Fibroblast of the aortic adventitia (primary cell): ENCODE data around the gene KIAA1328. TPM values are rescaled to one million over a fixed set of nuclear protein-coding genes. Genes with fewer than 3 reads are reported as not detected.
"Not testable (repeated sequence)": the region's sequence is repeated elsewhere in the genome, so short reads cannot be mapped to it uniquely, and the experiment has no call there.

Experiments used
- DNase-seq: peaks from one replicate; pipeline ENCODE4 v3.0.0-alpha.2; 2010; ENCODE audit warnings: low read depth
- H3K4me3 ChIP-seq: 2 replicates; pipeline ENCODE4 v1.5.1; 2011; ENCODE audit warnings: low read depth, mild to moderate bottlenecking, control low read depth, low read length, moderate library complexity
- total RNA-seq: library from RNA; depleted of rRNA; stranded (reverse); fragments of >200 nt; gene quantifications from 2 replicates; pipeline ENCODE4 v1.2.3, GENCODE V29; 2012; ENCODE audit warnings: low replicate concordance
- TF ChIP-seq, protein P1 (sequence below): IDR thresholded peaks from 2 replicates; pipeline ENCODE4 v1.5.1; 2011; ENCODE audit warnings: mild to moderate bottlenecking, low read length, control low read depth, inconsistent platforms; ENCODE audit not compliant: insufficient read depth

KIAA1328 gene
- total RNA-seq, 1 donor = 13.6 TPM

DNA sequence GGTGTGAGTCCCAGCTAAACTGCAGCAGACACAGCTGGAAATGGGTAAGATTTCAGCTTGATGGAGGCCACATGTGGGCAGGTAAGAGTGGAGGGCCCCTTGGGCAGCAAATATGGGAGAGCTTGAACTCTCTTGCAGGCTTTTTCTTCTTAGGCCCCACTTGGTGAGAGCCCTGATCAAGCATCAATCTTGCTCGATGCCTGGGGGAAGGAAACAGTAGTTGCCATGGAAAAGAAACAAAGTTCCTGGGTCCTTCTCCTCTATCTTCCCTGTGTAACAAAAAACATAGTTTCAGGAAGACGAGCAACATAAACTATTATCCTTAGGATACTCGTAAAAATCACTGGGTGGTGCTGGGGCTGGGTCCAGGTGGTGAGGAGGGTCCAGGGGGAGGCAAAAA lies 42.9 kb downstream of the KIAA1328 start:
- TF ChIP-seq, protein P1, sequence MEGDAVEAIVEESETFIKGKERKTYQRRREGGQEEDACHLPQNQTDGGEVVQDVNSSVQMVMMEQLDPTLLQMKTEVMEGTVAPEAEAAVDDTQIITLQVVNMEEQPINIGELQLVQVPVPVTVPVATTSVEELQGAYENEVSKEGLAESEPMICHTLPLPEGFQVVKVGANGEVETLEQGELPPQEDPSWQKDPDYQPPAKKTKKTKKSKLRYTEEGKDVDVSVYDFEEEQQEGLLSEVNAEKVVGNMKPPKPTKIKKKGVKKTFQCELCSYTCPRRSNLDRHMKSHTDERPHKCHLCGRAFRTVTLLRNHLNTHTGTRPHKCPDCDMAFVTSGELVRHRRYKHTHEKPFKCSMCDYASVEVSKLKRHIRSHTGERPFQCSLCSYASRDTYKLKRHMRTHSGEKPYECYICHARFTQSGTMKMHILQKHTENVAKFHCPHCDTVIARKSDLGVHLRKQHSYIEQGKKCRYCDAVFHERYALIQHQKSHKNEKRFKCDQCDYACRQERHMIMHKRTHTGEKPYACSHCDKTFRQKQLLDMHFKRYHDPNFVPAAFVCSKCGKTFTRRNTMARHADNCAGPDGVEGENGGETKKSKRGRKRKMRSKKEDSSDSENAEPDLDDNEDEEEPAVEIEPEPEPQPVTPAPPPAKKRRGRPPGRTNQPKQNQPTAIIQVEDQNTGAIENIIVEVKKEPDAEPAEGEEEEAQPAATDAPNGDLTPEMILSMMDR = no peak
- no peak for DNase-seq
- H3K4me3 ChIP-seq = no peak overlapping the region

DNA sequence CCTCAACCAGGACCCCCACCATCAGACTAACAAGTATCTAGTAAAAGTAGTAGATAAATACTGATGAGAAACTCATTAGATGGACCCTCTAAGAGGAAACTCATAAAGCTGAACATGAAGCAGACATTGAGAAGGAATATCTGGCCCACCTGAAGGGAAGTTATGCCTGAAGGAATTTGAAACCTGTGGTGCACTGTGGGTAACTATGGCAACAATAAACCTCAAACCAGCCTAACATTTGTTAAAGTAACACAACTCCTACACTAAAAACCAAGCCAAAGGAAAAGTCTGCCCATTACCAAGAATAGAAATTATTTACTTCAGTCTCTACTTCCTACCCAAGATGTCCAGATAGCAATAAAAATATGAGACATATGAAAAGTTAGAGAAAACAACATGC lies 43.4 kb downstream of the KIAA1328 start:
- TF ChIP-seq, protein P1 = no peak
- H3K4me3 ChIP-seq = no peak overlapping the region
- no peak for DNase-seq

DNA sequence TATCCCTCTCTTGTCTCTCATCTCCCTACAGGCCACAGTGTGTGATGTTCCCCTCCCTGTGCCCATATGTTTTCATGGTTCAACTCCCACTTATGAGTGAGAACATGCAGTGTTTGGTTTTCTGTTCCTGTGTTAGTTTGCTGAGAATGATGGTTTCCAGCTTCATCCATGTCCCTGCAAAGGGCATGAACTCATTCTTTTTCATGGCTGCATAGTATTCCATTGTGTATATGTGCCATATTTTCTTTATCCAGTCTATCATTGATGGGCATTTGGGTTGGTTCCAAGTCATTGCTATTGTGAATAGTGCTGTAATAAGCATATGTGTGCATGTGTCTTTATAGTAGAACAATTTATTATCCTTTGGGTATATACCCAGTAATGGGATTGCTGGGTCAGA lies 44.9 kb downstream of the KIAA1328 start:
- DNase-seq, H3K4me3 ChIP-seq: not testable (repeated sequence)

DNA sequence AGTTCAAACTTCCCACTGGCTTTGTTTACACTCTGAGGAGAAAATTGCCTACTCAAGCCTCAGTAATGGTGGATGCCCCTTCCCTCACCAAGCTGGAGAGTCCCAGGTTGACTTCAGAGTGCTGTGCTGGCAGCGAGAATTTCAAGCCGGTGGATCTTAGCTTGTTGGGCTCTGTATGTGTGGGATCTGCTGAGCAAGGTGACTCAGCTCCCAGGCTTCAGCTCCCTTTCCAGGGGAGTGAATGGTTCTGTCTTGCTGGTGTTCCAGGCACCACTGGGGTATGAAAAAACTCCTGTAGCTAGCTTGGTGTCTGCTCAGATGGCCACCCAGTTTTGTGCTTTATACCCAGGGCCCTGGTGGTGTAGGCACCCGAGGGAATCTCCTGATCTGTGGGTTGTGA lies 50.9 kb downstream of the KIAA1328 start:
- not testable (repeated sequence) for H3K4me3 ChIP-seq, DNase-seq

DNA sequence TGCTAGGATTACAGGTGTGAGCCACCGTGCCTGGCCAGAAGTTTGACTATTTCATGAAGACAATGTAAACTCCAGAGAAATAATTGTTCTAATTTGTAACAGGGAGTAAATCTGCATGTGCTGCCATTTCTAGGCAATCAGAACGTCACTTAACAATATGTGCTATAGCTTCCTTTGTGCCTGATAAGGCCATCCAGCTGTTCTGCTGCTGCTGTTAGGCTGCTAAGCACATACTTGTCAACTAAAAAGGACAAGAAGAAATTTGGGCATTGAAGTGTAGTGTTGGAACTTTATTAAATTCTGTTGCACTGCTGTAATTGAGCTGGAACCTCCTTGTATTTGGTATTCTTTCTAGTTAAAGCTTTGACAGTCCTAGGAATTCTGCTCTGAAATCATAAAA lies 57.1 kb downstream of the KIAA1328 start:
- no peak overlapping the region for H3K4me3 ChIP-seq
- TF ChIP-seq, protein P1 = no peak
- DNase-seq = no peak

DNA sequence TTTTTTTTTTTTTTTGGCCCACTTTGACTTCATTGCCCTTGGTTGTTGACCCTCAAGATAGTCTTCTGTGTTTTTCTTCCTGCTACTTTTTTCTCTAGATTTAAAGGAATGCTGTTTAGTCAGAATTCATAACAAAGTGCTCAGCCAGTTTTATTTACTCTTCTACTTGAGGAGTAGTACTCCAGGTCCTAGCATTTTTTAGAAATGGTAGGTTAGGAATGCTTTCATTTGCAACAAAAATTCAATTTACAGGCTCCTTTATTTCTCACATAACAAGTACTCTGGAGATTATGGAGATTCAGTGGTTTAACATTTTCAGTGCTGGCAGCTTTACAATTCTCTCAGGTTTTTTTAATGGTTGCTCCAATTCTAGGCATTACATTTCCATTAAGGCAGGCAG lies 58.2 kb downstream of the KIAA1328 start:
- no peak overlapping the region for H3K4me3 ChIP-seq
- TF ChIP-seq, protein P1 = no peak
- DNase-seq = no peak

DNA sequence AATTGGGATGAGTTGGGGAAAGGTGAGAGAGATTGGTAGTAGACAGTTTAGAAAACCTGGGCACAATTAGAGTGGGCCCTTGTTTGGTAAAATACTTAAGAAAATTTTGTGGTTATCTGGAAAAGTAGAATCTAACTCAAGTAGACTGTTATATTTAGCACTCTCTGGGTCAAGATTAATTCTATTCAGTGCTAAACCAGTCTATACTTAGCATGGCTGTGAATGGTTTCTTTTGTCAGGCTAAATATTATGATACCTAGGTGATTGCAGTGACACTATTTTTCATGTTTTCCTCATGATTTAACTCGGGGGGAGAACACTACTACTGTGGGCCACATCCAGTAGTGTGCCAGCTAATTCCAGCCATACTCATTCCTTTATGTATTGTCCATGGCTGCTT lies 58.9 kb downstream of the KIAA1328 start:
- TF ChIP-seq, protein P1 = no peak
- no peak overlapping the region for H3K4me3 ChIP-seq
- no peak for DNase-seq

DNA sequence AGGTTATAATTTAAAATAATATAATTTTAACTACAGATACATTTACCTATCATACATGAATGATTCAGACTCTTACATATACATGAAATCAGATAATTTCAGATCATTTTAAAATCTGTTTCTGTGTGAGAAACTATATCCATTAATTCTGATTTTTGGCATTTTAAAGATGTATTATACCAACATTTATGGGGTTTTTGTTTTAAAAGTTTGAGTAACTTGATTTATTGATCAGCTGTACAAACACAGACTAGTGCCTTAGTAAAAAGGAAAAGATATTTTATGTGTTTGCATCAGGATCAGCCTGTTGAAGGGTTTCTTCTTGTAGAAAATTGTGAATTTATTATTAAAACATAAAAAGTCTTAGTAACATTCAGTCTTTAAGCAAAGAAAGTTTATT lies 59.9 kb downstream of the KIAA1328 start:
- TF ChIP-seq, protein P1 = no peak
- DNase-seq = no peak
- H3K4me3 ChIP-seq = no peak overlapping the region
